NCI-H446 (cell line): Measurements from ENCODE around the gene MICAL3.
"Not testable (repeated sequence)": the region's sequence is repeated elsewhere in the genome, so short reads cannot be mapped to it uniquely, and the experiment has no call there.

Experiments used
- DNase-seq, 2 experiments: peaks; one replicate each; lab custom pipeline; 2025; lab: John Stamatoyannopoulos, UW

MICAL3 gene

DNA sequence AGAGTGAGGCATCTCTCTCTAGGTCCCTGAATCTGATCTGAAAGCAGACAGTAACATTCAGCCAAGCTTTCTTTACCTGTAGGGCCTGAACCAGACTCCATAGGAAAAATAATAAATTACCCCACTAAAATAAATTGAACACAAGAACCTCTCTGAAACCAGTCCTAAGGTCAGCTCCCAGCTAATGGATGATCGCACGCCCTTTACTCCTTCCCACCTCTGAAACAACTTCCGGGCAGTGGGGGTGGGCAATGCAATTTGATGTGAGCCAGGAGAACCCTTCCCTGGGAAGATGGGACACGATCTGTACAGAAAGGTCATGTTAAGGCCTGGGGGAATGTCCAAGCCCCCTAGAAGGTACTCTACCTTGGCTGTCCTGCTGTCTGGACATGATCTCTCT is 71.2 kb downstream of the MICAL3 start:
- no peak for DNase-seq

DNA sequence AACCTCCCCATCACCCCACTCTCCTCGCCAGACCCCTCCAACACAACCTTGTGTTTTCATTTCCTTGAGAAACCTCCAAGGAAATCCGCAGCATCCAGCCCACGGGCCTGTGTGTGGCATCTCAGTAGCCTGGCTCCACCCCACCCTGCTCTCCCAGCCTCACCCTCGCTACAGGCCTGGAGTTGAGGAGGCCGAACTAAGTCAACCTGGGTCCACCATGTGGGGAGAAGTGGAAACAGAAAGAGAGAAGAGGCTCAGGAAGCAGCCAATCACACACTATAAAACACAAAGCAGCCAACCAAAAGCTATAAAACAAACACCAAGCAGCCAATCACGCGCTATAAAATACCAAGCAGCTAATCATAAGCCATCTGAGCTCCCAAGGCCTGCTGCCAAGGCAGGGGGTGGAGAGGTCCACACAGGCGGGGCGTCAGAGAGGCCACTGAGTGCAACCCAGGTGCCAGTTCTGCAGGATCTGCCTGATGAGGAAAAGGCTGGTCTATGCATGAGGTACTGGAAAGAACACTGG is 72.0 kb downstream of the MICAL3 start:
- DNase-seq = no peak

GRCh38 chr22:17951315-17951714 is 73.0 kb downstream of the MICAL3 start:
- no peak for DNase-seq

DNA sequence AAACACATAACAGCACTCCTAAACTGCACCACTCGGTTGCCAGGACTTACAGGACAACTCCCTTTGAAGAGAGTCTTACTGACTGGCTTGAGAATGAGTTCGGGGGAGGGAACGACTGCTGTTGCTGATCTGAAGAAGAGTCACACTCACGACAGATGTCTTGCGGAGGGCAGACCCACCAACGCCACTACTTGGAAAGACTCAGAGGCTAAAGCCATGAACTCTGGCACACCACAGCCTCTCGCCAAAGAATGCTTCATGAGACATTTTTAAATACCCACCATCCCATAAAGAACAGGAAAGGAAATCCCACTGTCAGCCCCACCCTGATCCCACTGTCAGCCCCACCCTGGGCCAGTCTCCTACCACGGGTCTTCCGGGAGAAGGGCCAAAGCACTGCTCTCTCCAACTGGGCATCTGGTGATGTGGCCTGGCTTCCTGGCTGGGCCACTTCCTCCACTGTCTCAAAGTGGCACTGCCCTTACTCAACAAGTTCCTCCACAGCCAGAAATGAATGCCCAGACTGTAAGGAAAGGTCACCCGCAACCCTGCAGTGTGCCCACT is 73.6 kb downstream of the MICAL3 start:
- no peak for DNase-seq

- DNase-seq = no peak
These were observed 74.5 kb downstream of the MICAL3 start for GRCh38 chr22:17949642-17950473.

GRCh38 chr22:17948101-17948500 is 76.3 kb downstream of the MICAL3 start:
- no peak for DNase-seq

DNA sequence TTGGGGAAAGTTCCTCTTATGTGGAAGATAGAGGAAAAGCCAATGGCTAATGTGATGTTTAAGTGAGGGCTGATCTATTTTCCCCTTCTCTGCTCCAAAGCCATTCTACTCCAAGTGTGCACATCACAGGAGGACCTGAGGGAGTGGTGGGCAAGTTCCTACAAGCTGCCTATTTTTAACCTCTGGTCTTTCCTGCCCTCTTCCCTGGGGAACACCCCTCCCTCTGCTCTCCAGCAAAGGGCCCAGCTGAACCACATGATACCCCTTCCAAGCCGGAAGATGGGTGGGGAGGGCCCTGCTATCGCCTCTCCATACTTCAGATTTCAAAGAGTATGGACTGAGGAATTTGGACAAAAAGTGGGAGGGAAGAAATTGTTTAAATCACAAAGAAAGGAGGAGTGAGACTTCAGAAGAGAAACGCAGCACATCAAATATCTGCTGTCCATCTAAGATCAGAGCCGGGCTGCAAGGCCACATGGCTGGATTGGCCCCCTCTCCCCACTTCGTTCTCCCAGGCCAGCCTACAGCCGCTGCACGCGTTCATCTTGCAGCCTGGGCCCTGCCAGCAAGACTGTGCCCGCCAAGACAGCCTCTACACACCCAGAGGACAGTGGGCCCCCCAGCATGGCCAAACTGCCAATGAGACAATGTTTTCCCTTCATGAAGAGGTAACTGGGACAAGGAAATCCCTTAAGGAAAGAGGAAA is 77.5 kb downstream of the MICAL3 start:
- no peak for DNase-seq

DNA sequence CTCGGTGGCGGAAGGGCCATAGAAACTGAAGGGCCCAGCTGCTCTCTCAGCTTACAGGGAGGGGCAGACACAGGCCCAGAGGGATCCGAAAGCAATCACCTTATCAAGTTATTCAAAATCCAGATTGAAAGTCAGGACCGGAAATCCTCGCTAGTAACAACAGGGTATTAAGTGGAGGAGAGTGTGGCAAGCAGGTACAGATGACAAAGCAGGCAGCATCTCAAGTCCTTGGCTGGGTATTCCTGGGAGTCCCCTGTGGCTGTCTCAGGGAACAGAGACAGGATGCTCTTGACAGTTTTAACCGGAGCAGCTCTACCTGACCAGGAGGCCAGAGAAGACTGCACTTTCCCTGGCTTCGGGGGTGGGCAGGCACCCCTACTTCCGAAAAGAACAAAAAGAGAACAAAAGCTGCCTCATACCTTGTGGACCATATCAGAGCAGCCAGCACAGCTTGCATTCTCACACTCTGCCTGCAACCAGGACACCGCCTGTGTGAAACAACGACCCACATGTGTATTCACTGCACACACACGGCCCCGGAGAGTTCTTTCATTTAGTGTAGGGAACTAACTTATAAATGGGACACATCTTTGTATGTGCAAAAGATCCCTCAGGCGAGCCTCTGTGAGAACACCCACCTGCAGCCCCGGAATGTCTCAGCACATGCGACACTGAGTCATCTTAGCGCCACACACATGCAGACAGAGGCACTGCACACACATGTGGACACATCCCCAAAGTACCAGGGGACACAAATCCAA is 78.3 kb downstream of the MICAL3 start:
- DNase-seq = no peak

GRCh38 chr22:17945156-17945887 is 79.0 kb downstream of the MICAL3 start:
- DNase-seq = no peak

- DNase-seq = no peak
These were observed 80.1 kb downstream of the MICAL3 start for GRCh38 chr22:17944256-17944655.

GRCh38 chr22:17943533-17944249 is 80.7 kb downstream of the MICAL3 start:
- DNase-seq = no peak

DNA sequence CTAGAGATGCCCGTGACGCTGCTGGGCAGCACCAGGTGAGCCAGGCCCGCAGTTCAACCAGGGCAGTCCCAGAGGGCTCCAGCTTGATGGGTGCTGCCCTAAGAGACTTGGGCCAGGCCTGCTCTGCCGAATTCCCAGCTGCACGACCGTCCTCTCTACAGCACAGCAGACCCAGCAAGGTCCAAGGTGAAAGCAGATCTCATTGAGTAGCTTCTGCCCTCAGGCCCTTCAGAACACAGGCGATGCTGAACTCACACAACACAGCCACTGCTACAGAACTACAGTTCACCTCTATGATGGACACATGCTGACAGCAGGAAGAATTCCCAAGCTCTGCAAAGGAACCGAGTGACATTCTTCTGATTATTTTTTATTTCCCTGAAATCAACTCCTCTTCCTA is 81.6 kb downstream of the MICAL3 start:
- DNase-seq = no peak

DNA sequence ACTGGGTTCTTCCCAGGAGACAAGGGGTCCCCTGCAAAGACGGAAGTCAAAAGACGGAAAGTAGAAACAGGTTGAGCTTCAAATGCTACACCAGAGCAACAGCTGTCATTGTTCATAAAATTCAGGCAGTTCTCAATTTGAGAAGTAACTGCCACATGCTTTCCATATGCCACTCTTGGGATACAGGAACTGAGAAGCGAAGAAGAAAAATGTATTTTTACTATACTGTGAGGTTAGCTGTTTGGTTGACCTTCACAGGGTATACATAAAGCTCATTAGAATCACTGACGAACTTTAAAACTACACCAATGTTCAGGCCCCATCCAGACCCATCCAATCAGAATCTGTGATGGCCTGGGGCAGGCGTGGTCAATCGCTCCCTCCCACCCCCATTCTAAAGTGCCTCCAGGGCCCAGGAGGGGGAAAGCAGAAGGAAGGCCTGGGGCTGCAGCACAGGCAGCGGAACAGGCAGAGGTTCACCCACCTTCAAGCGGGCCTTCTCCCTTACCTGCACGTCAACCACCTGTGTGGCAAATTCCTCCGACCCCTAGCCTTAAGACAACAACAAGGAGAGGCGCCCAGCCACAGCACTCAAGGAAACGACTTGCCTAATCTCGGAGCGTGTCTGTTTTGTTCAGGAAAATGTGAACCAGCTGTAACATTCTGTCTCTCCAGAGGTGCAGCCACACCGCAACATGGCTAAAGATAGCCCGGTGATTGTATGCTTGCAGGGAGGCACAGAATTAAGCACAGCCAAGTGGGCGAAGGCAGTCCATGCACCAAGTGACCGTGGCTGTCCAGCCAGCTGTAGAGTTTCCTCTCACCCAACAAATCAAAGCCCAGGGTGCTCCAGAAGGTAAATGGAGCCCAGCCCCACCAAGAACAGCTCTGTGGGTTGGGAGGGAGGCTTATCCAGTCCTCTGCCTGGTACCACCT is 82.6 kb downstream of the MICAL3 start:
- DNase-seq = no peak

DNA sequence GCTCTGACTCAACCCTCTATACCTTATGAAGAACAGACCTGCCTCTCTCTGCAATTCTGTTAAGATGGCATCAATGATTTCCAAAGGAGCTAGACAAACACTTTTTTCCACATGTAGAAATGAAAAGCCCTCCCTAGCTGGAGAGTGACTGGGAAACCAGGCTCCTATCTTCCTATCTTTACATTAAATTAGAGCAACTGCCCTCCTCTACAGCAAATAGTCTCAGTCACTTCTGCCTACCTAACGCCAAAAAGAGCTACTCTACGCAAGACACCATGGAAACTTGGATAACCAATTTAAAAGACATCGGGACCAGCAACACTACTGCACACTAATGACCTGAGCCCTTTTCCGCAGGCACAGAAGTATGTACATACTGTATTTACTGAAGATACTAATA is 84.8 kb downstream of the MICAL3 start:
- DNase-seq = no peak

- no peak for DNase-seq
These were observed 85.3 kb downstream of the MICAL3 start for GRCh38 chr22:17939011-17939410.

DNA sequence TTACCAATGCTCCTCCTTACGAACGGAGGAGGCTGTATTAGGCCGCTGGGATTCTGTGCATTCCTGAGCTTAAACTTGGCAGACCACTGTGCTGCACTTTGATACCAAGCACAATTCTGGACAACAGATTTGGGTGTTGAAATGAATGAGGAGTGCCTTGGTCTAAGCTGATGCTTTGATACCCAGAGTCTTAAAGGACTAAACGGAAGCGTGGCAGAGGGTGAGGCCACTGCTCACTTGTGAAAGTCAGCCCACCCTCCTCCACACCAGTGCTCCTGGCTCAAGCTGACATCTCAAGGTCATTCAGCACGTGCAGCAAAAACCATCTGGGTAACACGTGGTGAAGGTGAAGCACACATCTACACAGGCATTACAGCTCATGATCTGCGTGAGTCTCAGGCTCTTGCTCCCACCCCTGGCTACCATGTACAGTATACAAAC is 85.9 kb downstream of the MICAL3 start:
- DNase-seq = no peak

DNA sequence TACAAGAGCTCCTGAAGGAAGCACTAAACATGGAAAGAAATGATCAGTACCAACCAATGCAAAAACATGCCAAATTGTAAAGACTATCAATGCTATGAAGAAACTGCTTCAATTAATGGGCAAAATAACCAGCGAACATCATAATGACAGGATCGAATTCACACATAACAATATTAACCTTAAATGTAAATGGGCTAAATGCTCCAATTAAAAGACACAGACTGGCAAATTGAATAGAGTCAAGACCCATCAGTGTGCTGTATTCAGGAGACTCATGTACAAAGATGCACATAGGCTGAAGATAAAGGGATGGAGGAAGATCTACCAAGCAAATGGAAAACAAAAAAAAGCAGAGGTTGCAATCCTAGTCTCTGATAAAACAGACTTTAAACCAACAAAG is 91.9 kb downstream of the MICAL3 start:
- DNase-seq = not testable (repeated sequence)

DNA sequence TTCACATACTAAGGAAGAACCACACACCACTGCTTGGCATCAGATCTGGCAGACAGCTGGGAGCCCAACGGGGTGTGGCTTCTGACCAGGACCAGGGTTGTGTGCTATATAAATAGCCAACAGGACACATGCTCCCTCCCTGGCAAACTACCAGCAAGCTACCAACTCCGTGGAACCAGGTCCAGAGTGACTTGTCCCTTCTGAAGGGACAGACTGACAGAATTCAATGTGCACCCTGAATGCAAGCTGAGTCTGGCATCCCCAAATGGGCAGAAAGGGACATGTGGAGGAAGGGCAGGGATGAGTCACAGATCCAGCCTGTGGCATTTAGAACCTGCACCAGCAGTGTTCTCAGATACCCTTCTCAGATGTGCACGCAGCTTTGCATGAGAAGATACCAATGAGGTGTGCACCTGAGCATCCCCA is 92.9 kb downstream of the MICAL3 start:
- DNase-seq = peak in 1 of 2 experiments; percentile 72
